COLO829 (cell line): ENCODE measurements around the gene RALBP1.
A peak's percentile ranks its signal among the peaks of the same experiment; 100 is the strongest.

Experiments
- DNase-seq: peaks from one replicate; pipeline ENCODE4 v3.0.0; 2012; ENCODE audit warnings: low spot score

The RALBP1 gene

DNA sequence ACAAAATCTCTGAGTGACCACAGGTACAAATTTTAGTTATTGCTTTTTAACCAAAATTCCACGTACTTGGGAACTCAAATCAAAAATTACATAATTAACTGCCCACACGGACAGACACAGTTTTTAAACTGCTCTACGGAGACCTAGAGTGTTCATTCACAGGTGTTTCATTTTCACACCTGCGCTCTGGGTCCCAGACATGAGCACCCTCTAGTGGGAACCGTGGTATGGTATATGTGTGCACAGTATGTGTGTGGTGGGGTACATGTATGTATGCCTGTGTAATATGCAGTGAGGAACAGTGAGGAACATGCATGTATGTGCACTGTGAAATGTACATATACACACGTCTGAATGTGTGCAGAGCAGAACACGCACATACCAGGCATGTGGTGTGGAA, 74.1 kb downstream of the RALBP1 start:
- no peak for DNase-seq

DNA sequence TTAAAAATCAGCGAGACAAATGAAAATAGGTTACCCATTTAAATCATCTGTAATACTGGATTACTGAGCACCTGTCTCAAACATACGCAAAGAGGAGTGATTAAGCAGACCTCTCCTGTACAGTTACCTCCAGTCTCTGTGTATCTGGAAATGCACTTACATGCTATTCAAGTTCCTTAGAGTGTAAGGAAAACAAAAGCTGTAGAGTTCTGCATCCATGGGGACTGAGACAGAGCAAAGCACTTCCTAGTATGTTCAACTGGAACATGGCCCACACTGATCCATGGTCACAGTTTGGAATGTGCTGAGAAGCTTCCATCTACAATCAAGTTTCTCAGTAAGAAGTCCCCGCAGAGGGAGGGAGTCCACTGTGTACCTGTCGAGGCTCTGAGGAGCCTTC, 75.1 kb downstream of the RALBP1 start:
- DNase-seq = no peak

DNA sequence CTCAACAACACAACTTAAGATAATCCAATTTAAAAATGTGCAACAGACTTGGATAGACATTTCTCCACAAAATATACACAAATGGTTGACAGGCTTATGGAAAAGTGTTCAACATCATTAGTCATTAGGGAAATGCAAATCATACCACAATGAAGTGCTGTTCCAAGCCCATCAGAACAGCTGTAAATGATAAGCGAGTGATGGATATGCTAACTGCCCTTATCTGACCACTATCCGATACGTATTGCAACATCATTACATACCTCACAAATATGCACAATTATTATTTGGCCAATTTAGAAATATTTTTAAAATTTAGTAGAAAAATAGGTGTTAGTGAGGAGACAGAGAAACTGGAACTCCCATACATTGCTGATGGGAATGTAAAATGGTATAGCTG, 76.9 kb downstream of the RALBP1 start:
- DNase-seq = no peak

DNA sequence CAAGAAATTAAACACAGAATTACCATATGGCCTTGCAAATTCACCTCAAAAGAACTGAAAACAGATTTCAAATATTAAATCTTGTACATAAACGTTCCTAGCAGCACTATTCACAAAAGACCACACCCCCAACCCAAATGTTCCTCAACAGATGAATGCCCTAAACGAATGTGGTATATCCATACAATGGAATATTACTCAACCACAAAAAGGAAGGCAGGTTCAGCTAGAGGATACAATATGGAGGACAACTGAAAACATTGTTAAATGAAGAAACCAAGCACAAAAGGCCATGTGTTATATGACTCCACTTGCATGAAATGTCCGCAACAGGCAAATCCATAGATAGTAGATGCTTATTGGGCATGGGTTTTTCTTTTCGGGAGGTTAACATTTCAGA, 77.3 kb downstream of the RALBP1 start:
- no peak for DNase-seq

DNA sequence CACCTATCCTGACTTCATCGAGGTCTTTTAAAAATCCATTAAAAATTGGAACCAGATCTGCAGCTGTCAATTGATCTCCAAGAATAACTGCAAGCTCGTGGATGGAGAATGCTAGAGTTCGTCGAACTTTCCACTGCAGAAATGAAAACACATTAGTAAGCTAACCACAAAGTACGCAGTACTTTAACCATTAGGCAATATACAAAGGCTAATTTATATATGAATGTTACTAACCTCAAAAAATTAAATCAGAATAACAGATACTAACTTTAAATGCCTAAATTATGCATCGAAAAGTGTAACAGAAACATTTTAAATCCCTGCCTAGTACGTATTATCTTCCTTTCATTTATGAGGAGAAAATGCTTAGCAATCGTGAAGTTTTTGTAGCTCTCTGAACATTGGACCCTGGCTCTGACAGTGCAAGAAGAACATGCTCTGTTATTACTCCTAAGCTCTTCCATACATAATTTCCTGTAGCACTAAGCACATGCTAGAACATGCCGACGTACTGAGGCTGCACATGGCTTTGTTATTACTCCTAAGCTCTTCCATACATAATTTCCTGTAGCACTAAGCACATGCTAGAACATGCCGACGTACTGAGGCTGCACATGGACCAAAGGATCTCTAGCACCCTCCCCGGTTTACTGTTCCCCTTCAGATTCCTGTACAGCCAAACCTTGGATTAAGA, 82.1 kb downstream of the RALBP1 start:
- DNase-seq = no peak

DNA sequence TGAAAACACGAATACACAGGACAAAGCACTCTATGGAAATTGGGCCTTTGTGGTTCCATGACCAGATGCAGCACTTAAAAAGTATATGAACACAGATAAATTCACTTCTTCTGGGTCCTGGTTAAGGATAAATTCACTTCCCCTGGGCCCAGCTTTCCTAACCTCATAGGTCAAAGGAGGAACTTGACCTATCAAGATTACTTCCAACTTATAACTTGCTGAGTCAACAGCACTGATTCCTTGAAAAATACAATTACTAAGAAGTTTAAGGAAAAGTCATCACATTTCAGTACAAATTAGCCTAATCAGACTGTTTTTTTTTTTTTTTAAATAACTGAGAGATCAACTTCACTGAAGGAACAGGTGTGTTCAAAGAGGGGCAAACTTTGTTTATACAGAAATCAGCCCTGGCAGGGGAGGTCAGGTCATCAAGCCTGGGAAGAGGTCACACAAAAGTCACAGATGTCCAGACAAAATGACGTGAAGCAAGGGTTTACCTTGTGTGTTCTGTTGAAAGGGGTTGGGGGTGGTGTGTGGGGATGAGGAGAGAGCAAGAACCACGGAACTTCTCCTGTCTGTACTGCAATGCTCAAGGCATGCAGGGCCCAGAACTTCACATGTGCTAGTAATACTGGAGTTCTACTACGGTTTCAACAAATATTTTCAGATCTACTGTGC, 83.2 kb downstream of the RALBP1 start:
- no peak for DNase-seq

DNA sequence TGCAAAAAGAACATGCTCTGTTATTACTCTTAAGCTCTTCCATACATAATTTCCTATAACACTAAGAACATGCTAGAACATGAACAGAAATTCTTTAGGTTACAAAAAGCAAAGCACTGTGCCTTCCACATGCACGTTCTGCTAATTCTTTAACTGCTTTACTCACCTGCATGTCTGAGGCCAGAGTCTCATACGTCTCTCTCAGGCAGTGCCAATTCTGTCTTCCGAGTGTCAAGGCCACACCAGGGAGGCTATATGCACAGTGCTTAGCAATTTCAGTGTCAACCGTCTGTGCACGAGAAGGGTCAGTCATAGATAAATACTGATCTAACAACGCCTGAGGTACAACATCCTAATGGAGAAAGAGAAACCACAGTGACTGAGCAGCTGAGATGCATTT, 83.9 kb downstream of the RALBP1 start:
- DNase-seq = no peak

DNA sequence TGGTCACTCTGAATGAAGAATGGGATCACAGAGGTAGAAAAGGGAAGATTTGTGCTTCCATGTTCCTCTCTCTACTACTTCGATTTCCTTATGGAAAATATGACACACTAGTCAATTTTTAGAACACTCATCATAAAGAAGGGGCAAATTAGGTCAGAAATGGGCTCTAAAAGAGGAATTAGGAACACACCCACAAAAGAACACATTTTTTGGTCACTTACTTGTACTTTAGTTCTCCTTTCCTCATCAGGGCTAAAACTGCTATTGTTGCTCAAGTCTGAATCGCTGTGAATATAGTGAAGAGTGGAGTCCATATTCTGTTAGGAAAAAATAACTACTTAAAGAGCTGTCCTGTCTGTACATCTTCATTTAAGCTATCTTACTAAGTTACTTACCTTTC, 86.4 kb downstream of the RALBP1 start:
- no peak for DNase-seq

DNA sequence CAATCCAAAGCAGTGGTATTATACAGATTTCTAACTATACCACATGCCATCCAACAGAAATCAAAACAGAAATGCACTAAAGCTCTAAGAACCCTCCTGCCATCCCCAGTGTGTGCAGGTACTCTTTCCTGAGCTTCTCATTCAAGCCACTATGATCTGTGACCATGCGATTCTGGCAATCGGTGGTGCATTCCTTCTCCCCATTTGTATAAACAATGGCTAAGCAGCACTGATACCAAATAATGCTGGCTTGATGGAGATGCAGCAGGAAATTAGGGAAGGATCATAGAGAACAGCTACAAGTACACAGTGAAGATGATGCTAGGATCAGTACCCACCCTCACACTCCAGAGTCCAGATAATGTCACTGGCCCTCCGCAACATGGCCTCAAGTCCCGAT, 87.3 kb downstream of the RALBP1 start:
- DNase-seq = no peak

DNA sequence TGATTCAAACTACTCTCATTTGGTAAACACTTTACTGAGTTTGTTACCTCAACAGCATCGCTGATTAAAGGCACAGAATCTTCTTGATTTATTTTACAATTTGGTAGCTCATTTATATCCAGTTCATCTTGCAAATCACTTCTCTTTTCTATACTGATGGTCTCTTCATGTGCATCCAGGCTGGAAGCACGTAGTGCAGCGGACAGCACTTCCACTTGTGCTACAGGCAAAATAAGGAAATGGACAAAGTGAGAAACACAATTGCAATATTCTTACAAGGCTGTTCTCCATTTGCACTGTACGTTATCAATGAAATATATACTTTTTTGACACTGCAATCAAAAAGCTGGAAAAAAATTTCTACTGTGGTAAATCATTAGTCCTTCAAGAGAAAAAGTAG, 88.0 kb downstream of the RALBP1 start:
- DNase-seq = no peak

DNA sequence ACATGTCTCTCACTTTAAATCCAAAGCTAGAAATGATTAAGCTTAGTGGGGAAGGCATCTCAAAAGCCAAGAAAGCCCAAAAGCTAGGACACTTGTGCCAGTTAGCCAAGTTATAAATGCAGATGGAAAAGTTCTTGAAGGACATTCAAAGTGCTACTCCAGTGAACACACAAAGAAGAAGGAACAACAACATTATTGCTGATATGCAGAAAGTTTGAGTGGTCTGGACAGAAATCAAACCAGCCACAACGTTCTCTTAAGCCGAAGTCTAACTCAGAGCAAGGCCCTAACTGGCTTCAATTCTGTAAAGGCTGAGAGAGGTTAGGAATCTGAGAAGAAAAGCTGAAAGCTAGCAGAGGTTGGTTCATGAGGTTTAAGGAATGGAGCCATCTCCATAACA, 90.1 kb downstream of the RALBP1 start:
- DNase-seq = no peak

DNA sequence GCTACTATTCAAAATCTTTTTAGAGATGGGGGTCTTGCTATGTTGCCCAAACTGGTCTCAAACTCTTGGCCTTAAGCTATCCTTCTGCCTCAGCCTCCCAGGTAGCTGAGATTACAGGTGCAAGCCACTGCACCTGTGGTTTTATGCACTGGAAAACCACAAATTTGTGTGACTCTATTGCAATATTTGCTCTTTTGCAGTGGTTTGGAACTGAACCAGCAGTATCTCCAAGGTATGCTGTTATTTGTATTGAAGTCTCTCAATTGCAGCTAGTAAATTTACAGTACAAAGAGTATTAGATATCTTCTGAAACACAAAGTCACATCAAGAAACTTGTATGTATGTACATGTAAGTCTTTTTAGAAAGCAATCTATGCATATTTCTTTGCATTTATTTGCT, 92.9 kb downstream of the RALBP1 start:
- DNase-seq = no peak

DNA sequence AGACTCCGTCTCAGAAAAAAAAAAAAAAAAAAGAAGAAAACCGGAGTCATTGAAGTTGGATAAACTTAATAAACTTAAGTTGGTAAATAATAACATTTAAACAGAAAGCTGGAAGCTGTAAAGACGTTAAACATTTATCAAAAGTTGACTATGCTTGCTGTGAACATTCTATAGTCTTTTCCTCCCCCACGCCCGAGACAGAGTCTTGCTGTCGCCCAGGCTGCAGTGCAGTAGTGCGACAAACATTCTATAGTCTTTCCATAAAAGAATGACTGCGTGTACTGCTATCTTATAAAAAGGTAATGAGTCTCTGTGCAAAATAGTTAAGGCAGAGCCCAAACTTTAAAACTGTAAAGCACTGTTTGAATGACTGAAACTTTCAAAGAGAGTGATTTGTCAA, 93.9 kb downstream of the RALBP1 start:
- no peak for DNase-seq

DNA sequence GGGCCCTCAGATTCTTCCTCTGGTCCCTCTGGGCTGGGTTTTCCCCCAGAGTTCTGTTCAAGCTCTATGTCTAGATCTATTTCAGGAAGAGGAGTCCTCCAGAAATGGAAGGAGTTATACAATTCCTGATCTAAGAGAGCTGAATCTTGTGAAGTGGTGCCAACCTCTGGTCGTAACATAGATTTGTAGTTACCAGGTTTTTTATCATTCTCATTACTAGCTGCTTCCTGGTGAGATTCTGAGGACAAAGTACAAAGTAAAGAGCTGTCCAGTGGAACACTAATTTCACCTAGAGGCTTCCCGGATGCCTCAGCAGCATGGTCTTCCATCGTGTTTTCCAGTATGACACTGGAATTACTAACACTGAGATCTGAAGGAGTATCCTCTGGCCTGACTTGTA, 94.9 kb downstream of the RALBP1 start:
- no peak for DNase-seq

DNA sequence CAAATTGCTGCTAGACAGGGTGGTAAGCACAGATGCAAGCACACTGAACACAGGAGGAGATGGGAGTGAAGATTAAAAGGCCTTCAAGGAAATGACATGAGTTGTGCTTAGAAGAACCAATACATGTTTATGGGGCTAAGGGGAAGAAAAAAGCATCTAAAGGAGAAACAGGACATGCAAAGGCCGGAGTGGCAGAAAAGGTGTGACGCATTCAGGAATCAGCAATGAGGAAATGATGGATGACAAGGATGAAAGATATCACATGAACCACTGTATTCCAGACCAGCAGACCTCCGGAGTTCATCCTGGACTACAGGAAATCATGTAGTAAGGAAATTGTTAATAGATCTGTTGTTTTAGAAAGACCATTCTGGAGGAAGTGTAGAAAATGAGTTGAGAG, 96.2 kb downstream of the RALBP1 start:
- DNase-seq = no peak

DNA sequence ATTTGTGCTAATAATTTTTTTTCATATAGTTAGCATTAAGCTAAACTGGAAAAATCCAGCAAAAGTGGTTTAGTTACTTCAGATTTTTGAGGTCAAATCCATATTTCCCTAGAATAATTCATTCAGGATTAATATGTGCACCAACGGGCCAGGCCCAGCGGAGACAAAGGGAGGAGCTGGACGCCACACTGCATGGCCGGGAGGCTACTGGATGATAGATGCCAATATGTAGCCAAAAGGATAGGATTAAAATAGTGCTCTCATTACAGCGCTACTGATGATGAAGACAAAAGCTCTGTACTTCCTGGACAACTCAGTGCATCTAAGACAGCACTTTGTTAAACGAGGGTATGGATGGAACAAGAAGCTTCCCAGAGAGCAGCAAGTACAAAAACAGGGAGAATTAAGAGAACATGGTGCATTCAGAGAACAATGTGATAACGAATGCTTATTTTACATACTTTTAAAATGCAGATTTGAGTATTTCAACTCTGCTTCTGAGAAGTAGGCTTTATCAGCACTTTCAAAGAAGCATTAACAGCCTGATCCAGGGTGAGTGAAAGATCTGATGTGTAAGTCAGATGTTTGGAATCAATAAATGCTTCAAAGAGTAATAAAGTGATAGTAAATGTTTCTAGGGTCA, 99.3 kb downstream of the RALBP1 start:
- no peak for DNase-seq

DNA sequence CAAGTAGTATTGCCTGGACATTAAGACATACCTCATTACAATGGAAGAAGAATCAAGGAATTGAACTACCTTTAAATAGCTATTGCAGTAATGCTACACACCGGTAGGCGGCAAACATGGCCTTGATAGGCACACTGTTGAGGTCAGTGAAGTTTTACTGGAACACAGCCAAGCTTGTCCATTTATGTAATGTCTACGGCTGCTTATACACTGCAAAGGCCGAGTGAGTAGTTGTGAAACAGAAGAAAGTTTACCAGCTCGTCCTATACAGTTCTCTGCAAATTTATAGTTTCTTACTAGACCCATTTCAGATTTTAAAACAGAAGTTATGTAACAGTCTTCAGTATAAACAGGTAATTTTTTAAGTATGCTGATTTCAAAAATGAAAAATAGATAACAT, 100.2 kb downstream of the RALBP1 start:
- DNase-seq = peak; percentile 48

DNA sequence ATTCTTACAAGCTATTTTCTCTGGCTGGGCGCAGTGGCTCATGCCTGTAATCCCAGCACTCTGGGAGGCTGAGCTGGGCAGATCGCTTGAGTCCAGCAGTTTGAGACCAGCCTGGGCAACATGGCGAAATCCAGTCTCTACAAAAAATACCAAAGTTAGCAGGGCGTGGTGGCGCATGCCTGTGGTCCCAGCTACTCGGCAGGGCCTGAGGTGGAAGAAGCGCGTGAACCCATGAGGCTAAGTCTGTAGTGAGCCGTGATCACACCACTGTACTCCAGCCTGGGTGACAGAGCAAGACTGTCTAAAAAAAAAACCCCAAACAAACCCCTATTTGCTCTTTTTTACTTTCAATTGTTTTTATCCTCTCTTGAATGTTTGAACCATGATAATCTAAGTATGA, 102.0 kb downstream of the RALBP1 start:
- no peak for DNase-seq

DNA sequence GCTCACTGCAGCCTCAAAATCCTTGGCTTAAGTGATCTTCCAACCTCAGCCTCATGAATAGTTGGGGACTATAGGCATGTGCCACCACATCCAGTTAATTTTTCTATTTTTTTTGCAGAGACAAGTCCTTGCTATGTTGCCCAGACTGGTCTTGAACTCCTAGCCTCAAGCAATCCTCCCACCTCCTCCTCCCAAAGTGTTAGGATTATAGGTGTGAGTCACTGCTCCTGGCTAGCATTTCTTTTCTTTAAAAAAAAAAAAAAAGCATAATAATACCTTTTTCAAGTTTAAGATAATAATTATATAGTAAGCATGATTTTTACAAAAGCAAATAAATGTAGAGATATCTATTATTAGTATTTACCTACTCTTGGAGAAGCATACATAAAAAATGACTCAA, 103.0 kb downstream of the RALBP1 start:
- DNase-seq = no peak

DNA sequence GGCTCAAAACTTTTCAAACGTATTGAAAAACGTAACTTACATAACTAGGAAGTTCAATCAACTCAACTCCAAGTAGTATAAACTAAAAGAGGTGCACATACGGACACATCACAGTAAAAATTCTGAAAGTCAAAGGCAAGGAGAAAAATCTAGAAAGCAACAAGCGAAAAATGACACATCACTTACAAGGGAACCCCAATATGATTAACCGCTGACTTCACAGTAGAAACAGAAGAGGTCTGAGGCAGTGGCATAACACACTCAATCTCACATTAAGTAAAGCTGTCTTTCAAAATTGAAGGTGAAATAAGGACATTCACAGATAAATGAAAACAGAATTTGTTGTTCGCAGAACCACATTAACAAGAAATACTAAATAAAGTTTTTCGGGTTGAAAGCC, 106.4 kb downstream of the RALBP1 start:
- no peak for DNase-seq

DNA sequence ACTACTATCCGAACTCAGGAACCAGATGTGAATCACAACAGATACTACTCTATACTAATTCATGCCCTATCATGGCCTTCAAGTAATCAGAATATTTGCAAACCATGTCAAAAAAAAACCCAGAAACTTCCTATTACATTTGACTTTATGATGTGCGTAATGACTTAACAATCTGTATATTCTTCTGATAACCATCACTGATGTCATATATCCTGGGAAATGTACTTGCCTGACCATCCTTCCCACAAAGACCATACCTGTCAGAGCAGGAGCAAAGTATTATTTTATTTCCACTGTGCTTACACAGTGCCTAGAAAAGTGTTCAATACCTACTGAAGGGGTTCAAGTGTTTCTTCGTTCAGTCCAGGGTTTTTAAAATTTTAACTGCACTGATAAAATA, 111.5 kb downstream of the RALBP1 start:
- no peak for DNase-seq
